ENCODE measurements around the gene PCDH10. TPM values are rescaled to one million over a fixed set of nuclear protein-coding genes. Genes with fewer than 3 reads are reported as not detected.

PCDH10 gene
- total and polyA plus RNA-seq, 3 donors from 2014 or later = 3.3 to 7.2 (median 5.2) TPM

DNA sequence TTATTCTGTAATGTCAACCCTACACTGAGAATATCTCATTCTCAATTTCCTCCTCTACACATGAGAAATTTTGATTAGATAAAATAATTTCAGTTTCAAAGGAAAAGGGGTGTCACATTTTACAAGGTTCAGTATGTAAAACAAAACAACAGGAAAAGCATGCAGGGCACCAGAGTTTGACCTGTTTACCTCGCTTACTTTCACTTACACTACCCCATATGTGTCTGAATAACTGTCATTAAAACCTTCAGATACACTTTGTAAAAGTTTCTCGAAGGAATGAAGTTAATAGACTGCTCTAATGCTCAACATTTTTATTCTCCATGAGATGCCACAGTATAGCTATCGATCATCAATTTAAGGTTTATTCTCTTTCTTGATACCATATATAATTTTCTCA, 12.3 kb upstream of the PCDH10 start:
- 90 to 93% methylated on average over 3 of the region's 3 CpGs for WGBS, 2 donors
- H3K27ac ChIP-seq = no peak overlapping the region
- H3K4me1 ChIP-seq = no peaks in the 10 kb centered on the region
- TF ChIP-seq, protein P1, sequence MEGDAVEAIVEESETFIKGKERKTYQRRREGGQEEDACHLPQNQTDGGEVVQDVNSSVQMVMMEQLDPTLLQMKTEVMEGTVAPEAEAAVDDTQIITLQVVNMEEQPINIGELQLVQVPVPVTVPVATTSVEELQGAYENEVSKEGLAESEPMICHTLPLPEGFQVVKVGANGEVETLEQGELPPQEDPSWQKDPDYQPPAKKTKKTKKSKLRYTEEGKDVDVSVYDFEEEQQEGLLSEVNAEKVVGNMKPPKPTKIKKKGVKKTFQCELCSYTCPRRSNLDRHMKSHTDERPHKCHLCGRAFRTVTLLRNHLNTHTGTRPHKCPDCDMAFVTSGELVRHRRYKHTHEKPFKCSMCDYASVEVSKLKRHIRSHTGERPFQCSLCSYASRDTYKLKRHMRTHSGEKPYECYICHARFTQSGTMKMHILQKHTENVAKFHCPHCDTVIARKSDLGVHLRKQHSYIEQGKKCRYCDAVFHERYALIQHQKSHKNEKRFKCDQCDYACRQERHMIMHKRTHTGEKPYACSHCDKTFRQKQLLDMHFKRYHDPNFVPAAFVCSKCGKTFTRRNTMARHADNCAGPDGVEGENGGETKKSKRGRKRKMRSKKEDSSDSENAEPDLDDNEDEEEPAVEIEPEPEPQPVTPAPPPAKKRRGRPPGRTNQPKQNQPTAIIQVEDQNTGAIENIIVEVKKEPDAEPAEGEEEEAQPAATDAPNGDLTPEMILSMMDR (IDR thresholded peaks at IDR 0.05) = no peak
- no peak for TF ChIP-seq POLR2A (IDR thresholded peaks at IDR 0.05)
- no peaks in the 10 kb centered on the region for H3K27me3 ChIP-seq
- H3K4me3 ChIP-seq = no peak overlapping the region
- no peak for DNase-seq
- intact Hi-C loops (cut with DNase I; ENCODE audit: low total_unique reads) = no loop called here
- H3K9me3 ChIP-seq = no peaks in the 10 kb centered on the region
- H3K36me3 ChIP-seq (ENCODE audit: low read depth, missing control alignments) = no peaks in the 10 kb centered on the region

DNA sequence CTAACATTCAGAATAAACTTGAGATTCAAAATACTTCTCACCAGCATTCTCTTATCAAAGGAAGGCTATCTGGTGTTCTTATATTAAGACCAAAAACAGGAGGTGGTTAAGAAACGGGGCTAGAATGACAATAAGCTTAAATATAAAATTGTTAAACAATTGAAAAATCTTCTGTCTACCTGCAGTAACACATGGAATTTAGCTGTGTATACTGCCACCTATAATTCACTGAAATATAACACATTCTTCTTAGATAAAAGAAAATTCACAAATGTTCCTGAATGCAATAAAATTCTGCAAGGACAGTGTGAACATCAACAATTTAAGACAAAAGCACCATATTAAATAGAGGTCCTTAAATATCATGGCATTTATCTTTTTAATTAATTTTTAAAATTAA, 11.5 kb upstream of the PCDH10 start:
- TF ChIP-seq, protein P1 (IDR thresholded peaks at IDR 0.05) = no peak
- no peak for TF ChIP-seq POLR2A (IDR thresholded peaks at IDR 0.05)
- H3K36me3 ChIP-seq (ENCODE audit: low read depth, missing control alignments) = no peaks in the 10 kb centered on the region
- no peak overlapping the region for H3K27ac ChIP-seq
- no peak for DNase-seq
- H3K9me3 ChIP-seq = no peaks in the 10 kb centered on the region
- H3K27me3 ChIP-seq = no peaks in the 10 kb centered on the region
- H3K4me1 ChIP-seq = no peaks in the 10 kb centered on the region
- no peak overlapping the region for H3K4me3 ChIP-seq
- 77 to 79% methylated on average over 1 of the region's 1 CpG for WGBS, 2 donors
- intact Hi-C loops (cut with DNase I; ENCODE audit: low total_unique reads) = no loop called here

DNA sequence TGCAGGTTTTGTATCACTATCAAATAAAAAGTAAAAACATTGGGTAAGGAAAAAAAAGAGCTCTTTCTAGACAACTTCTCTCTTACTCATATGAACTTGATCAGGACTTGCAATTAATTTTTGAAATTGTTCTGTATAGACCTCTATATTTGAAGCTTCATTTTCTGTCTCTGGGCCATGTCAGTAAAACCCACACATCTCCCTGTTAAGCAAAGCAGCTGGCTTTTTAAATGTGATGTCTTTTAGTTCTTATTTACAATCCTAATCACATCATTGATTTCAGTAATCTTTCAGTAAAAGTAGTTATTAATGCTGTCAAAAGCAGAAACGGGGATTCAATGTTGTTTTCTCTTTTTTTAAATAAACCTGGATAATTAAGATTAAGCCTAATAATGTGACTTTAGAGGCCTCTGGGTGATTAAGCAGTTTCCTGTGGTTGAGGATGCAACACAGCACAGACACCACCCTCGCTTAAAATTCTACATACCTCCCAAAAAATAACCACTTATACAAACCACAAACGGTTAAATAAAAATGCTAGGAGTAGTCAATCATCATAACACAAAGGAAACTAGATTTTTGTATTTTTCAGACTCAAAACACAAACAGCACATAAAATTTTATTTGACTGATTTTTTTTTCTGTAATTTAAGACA, 5.2 kb upstream of the PCDH10 start:
- DNase-seq = no peak
- TF ChIP-seq POLR2A (IDR thresholded peaks at IDR 0.05) = no peak
- TF ChIP-seq, protein P1 (IDR thresholded peaks at IDR 0.05) = no peak
- intact Hi-C loops (cut with DNase I; ENCODE audit: low total_unique reads) = no loop called here
- no peaks in the 10 kb centered on the region for H3K4me1 ChIP-seq
- no peaks in the 10 kb centered on the region for H3K9me3 ChIP-seq
- H3K27me3 ChIP-seq = no peaks in the 10 kb centered on the region
- WGBS, 2 donors = 74 to 78% methylated on average over 3 of the region's 3 CpGs
- no peaks in the 10 kb centered on the region for H3K36me3 ChIP-seq (ENCODE audit: low read depth, missing control alignments)
- H3K27ac ChIP-seq = no peak overlapping the region
- H3K4me3 ChIP-seq = no peak overlapping the region

DNA sequence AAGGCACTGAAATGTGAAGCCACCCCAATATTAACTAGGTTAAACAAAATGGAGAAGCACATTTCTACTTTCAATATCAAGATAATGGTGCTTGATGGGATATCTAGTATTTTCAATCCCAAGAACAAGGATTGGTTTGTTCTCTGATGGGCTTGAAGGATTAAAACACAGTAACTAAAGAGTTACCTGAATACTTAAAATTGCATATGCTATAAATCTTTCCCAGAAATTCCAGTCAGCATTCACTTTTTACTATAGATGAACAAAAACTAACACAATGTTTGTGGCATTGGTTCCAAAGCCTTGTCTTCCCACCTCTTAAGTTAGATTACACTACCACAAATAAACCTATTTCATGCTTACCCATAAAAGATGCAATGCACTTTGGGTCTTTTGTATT, 3.9 kb upstream of the PCDH10 start:
- H3K4me3 ChIP-seq = no peak overlapping the region
- no peaks in the 10 kb centered on the region for H3K36me3 ChIP-seq (ENCODE audit: low read depth, missing control alignments)
- intact Hi-C loops (cut with DNase I; ENCODE audit: low total_unique reads) = no loop called here
- no peak for TF ChIP-seq POLR2A (IDR thresholded peaks at IDR 0.05)
- TF ChIP-seq, protein P1 (IDR thresholded peaks at IDR 0.05) = no peak
- DNase-seq = no peak
- H3K4me1 ChIP-seq = peaks cover 6% of the 10 kb centered on the region
- H3K27ac ChIP-seq = no peak overlapping the region
- no peaks in the 10 kb centered on the region for H3K27me3 ChIP-seq
- H3K9me3 ChIP-seq = no peaks in the 10 kb centered on the region

All from testis (tissue), 3 donors.